ENCODE data around the gene AMH. TPM values are rescaled to one million over a fixed set of nuclear protein-coding genes. Genes with fewer than 3 reads are reported as not detected.

The AMH gene
- polyA plus RNA-seq, 1 experiment, result 0.66 TPM

- Histone ChIP-seq H3K4me3 (ENCODE audit: low read depth, low read length) (peak within 1 kb of the TSS; percentile 83), H3K36me3 (ENCODE audit: control insufficient read depth, insufficient read depth, low read length) (peaks cover 12% of the 10 kb centered on the region), H3K27me3 (ENCODE audit: control insufficient read depth, insufficient read depth, low read length) (no peaks in the 10 kb centered on the region)
- CTCF ChIA-PET, result interaction anchor here (0.6 to 2.1 kb wide), 18 partner anchors 10 to 377 kb away, joined by 3 to 11 read pairs (median 3); partner anchors contain the start of gene AP3D1
- POLR2A ChIA-PET, result interaction anchor here (0.6 kb wide), 2 partner anchors 62 to 71 kb away, joined by 3 to 5 read pairs; no protein-coding TSS in a partner anchor
- peak; percentile 95 for TF ChIP-seq CTCF (IDR thresholded peaks at IDR 0.05; ENCODE audit: insufficient read depth, low read depth, low read length)
- DNase-seq (ENCODE audit: low read depth), result peak; percentile 85
Measured at GRCh38 chr19:2236314-2237050, 12.6 kb upstream of the AMH start, which contains the start of the genes PLEKHJ1 and SF3A2. Gene PLEKHJ1, minus strand, starts transcription at chr19:2236329. Its CDS starts 81 bp downstream, at chr19:2236248. Gene SF3A2, plus strand, starts transcription at chr19:2236824. Its CDS starts 6,595 bp downstream, at chr19:2243419.

GRCh38 chr19:2237051-2237868 lies 11.9 kb upstream of the AMH start:
- H3K4me3 ChIP-seq (ENCODE audit: low read depth, low read length), result peak overlapping the region; percentile 83
- CTCF ChIA-PET, result interaction anchor here (0.7 to 2.0 kb wide), 5 partner anchors 35 to 79 kb away, joined by 3 to 7 read pairs (median 3); no protein-coding TSS in a partner anchor
- TF ChIP-seq CTCF (IDR thresholded peaks at IDR 0.05; ENCODE audit: insufficient read depth, low read depth, low read length), result no peak
- POLR2A ChIA-PET, result no interaction called here
- H3K36me3 ChIP-seq (ENCODE audit: control insufficient read depth, insufficient read depth, low read length), result peaks cover 12% of the 10 kb centered on the region
- DNase-seq (ENCODE audit: low read depth), result no peak
- no peaks in the 10 kb centered on the region for H3K27me3 ChIP-seq (ENCODE audit: control insufficient read depth, insufficient read depth, low read length)

- DNase-seq (ENCODE audit: low read depth), result no peak
- no peaks in the 10 kb centered on the region for H3K27me3 ChIP-seq (ENCODE audit: control insufficient read depth, insufficient read depth, low read length)
- H3K4me3 ChIP-seq (ENCODE audit: low read depth, low read length), result peak overlapping the region; percentile 83
- peaks cover 9% of the 10 kb centered on the region for H3K36me3 ChIP-seq (ENCODE audit: control insufficient read depth, insufficient read depth, low read length)
- ChIA-PET POLR2A (no interaction called here), CTCF (interaction anchor here (0.7 to 2.9 kb wide), 6 partner anchors 24 to 398 kb away, joined by 3 to 13 read pairs (median 4); no protein-coding TSS in a partner anchor)
- no peak for TF ChIP-seq CTCF (IDR thresholded peaks at IDR 0.05; ENCODE audit: insufficient read depth, low read depth, low read length)
Measured at GRCh38 chr19:2237869-2238153, 11.3 kb upstream of the AMH start.

- Histone ChIP-seq H3K27me3 (ENCODE audit: control insufficient read depth, insufficient read depth, low read length) (no peaks in the 10 kb centered on the region), H3K36me3 (ENCODE audit: control insufficient read depth, insufficient read depth, low read length) (peaks cover 9% of the 10 kb centered on the region), H3K4me3 (ENCODE audit: low read depth, low read length) (peak overlapping the region; percentile 48)
- ChIA-PET POLR2A (interaction anchor here (1.2 kb wide), 1 partner anchor 30 kb away, joined by 3 read pairs; no protein-coding TSS in a partner anchor), CTCF (interaction anchor here (0.9 to 3.9 kb wide), 9 partner anchors 14 to 397 kb away, joined by 3 to 14 read pairs (median 5); no protein-coding TSS in a partner anchor)
- no peak for DNase-seq (ENCODE audit: low read depth)
- TF ChIP-seq CTCF (IDR thresholded peaks at IDR 0.05; ENCODE audit: insufficient read depth, low read depth, low read length), result no peak
Measured at GRCh38 chr19:2239173-2239572, 9.9 kb upstream of the AMH start.

Data from BJ (cell line).